ENCODE data around the gene BRSK2. TPM values are rescaled to one million over a fixed set of nuclear protein-coding genes. Genes with fewer than 3 reads are reported as not detected.

The BRSK2 gene
- total RNA-seq, 1 donor from 2014 or later: 0.11 TPM

- ChIA-PET CTCF (no interaction called here), POLR2A (no interaction called here)
- no peak for TF ChIP-seq CTCF (IDR thresholded peaks at IDR 0.05)
- DNase-seq (no peak), ATAC-seq (ENCODE audit: low read depth) (no peak)
- no peaks in the 10 kb centered on the region for H3K36me3 Mint-ChIP-seq (ENCODE audit: low read depth)
- H3K4me3 Mint-ChIP-seq: no peak overlapping the region
- intact Hi-C loops (cut with micrococcal nuclease): no loop called here
- H3K9me3 Mint-ChIP-seq: no peaks in the 10 kb centered on the region
- H3K27ac Mint-ChIP-seq: no peak overlapping the region
- H3K4me1 Mint-ChIP-seq: no peaks in the 10 kb centered on the region
- no peaks in the 10 kb centered on the region for H3K27me3 Mint-ChIP-seq
These were observed 41.5 kb upstream of the BRSK2 start for GRCh38 chr11:1348146-1348795.

- H3K4me1 Mint-ChIP-seq: no peaks in the 10 kb centered on the region
These were observed 40.9 kb upstream of the BRSK2 start for GRCh38 chr11:1348796-1349326.

GRCh38 chr11:1349327-1350041 lies 40.2 kb upstream of the BRSK2 start:
- no peak overlapping the region for H3K4me3 Mint-ChIP-seq
- no peaks in the 10 kb centered on the region for H3K36me3 Mint-ChIP-seq (ENCODE audit: low read depth)
- H3K27ac Mint-ChIP-seq: no peak overlapping the region
- TF ChIP-seq CTCF (IDR thresholded peaks at IDR 0.05): no peak
- POLR2A ChIA-PET: no interaction called here
- no peaks in the 10 kb centered on the region for H3K27me3 Mint-ChIP-seq
- no peaks in the 10 kb centered on the region for H3K9me3 Mint-ChIP-seq
- H3K4me1 Mint-ChIP-seq: no peaks in the 10 kb centered on the region
- intact Hi-C loops (cut with micrococcal nuclease): no loop called here
- ATAC-seq (ENCODE audit: low read depth) (no peak), DNase-seq (no peak)
- CTCF ChIA-PET: no interaction called here

More at GRCh38 chr11:1348796-1349326, 40.9 kb upstream of the BRSK2 start:
- no peak for TF ChIP-seq CTCF (IDR thresholded peaks at IDR 0.05)
- Mint-ChIP-seq H3K27ac (no peak overlapping the region), H3K36me3 (ENCODE audit: low read depth) (no peaks in the 10 kb centered on the region), H3K9me3 (no peaks in the 10 kb centered on the region), H3K4me3 (no peak overlapping the region), H3K27me3 (no peaks in the 10 kb centered on the region)
- intact Hi-C loops (cut with micrococcal nuclease): no loop called here
- ATAC-seq (ENCODE audit: low read depth) (no peak), DNase-seq (no peak)
- ChIA-PET POLR2A (no interaction called here), CTCF (no interaction called here)

DNA sequence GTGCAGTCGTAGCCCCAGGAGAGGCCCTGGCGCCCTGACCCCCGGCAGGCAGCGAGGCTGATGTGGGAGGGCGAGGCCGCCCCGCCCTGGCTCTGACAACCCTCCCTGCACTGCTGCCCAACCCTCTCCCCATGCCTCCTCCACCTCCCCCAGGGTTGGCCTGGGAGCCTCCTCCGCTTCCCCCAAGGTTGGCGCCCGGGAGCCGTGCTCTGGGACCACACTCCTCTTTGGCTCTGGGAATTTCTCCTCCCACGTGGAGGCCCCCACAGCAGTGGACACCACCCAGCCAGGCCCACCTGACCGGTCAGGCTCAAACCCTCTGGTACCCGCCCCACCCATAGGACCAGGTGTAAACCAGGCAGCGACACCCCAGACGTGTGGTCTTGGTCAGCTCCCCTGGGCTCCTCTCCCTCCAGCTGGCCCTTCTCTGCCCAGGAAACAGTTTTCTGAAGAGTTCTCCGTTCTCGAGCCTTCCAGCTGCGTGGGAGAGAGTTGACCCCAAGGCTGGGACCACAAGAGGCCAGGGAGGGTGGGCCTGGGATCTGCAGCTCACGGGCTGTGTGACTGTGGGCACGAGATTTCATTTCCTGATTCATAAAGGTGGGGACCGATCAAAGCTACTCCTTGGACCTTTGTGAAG lies 39.5 kb upstream of the BRSK2 start:
- Mint-ChIP-seq H3K4me1 (no peaks in the 10 kb centered on the region), H3K36me3 (ENCODE audit: low read depth) (no peaks in the 10 kb centered on the region), H3K4me3 (no peak overlapping the region), H3K27ac (no peak overlapping the region), H3K9me3 (no peaks in the 10 kb centered on the region), H3K27me3 (no peaks in the 10 kb centered on the region)
- ATAC-seq (ENCODE audit: low read depth): no peak
- DNase-seq: no peak
- POLR2A ChIA-PET: interaction anchor here (0.7 to 1.1 kb wide), 2 partner anchors 14 to 88 kb away, joined by 3 read pairs; no protein-coding TSS in a partner anchor
- CTCF ChIA-PET: no interaction called here
- no peak for TF ChIP-seq CTCF (IDR thresholded peaks at IDR 0.05)
- intact Hi-C loops (cut with micrococcal nuclease): no loop called here

Measured in activated B cell treated with CpG ODN at 0.5 μM for 24 hours (primary cell).